ENCODE data around the gene FAH. TPM values are rescaled to one million over a fixed set of nuclear protein-coding genes. Genes with fewer than 3 reads are reported as not detected.

Gene FAH
- total RNA-seq, 6 donors from 2014 or later = 14.0 to 46.1 (median 34.5) TPM

DNA sequence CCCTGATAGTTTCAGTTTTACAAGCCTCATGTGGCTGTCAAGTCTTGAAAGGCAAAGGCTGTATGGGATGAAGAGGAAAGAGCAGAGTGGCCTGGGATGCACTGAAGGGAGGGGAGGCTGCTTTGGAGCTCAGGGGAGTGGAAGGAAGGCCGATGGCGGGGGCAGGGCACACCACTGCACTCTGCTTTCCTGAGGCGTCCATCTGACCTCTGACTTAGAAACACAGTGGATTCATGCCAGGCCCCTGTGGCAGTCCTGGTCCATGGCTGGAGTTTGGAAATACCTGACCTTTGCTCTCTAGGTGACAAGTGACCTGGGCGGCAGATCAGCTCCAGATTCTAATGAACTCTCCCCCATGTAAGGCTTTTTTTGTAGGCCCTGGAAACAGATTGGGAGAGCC is 19.0 kb downstream of the FAH start:
- H3K4me1 ChIP-seq = peaks cover 0 to 3% (median 0%) of the 10 kb centered on the region in 4 donors
- no peak for TF ChIP-seq POLR2AphosphoS5 (IDR thresholded peaks at IDR 0.05)
- no peak for TF ChIP-seq POLR2A (IDR thresholded peaks at IDR 0.05)
- no peak for TF ChIP-seq EP300 (IDR thresholded peaks at IDR 0.05)
- TF ChIP-seq, protein P1, sequence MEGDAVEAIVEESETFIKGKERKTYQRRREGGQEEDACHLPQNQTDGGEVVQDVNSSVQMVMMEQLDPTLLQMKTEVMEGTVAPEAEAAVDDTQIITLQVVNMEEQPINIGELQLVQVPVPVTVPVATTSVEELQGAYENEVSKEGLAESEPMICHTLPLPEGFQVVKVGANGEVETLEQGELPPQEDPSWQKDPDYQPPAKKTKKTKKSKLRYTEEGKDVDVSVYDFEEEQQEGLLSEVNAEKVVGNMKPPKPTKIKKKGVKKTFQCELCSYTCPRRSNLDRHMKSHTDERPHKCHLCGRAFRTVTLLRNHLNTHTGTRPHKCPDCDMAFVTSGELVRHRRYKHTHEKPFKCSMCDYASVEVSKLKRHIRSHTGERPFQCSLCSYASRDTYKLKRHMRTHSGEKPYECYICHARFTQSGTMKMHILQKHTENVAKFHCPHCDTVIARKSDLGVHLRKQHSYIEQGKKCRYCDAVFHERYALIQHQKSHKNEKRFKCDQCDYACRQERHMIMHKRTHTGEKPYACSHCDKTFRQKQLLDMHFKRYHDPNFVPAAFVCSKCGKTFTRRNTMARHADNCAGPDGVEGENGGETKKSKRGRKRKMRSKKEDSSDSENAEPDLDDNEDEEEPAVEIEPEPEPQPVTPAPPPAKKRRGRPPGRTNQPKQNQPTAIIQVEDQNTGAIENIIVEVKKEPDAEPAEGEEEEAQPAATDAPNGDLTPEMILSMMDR (IDR thresholded peaks at IDR 0.05) = no peak
- no peaks in the 10 kb centered on the region for H3K9me3 ChIP-seq
- DNase-seq = no peak
- H3K27me3 ChIP-seq = no peaks in the 10 kb centered on the region
- no peak overlapping the region for H3K4me3 ChIP-seq
- no peak overlapping the region for H3K27ac ChIP-seq
- ATAC-seq (ENCODE audit: low FRiP score in 2 of 2) = no peak
- peaks cover 0 to 28% (median 7%) of the 10 kb centered on the region in 4 donors for H3K36me3 ChIP-seq
- 79 to 85% methylated on average over 3 to 4 of the region's 4 CpGs for WGBS, 2 donors

DNA sequence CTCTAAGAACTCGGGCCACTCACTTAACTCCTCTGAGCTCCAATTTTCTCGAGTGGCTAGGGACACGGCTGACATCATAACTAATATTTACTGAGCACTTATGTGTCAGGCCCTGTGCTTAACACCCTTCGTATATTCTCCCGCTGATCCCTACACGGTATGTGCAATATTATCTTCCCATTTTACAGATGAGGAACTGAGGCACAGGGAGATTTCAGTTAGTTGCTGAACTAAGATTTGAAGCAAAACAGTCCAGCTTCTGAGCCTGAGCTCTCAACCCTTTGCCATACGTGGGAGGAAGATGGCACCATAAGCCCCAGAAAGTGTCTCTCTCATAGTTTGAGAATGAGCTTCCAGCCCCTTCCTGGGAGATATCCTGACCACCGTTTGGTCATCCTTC is 19.6 kb downstream of the FAH start:
- Histone ChIP-seq H3K36me3 (peaks cover 1 to 28% (median 7%) of the 10 kb centered on the region in 4 donors), H3K27ac (peak overlapping the region in 1 of 4 donors; percentile 26), H3K4me1 (peaks cover 0 to 3% (median 0%) of the 10 kb centered on the region in 4 donors), H3K27me3 (no peaks in the 10 kb centered on the region), H3K4me3 (no peak overlapping the region), H3K9me3 (no peaks in the 10 kb centered on the region)
- DNase-seq = no peak
- WGBS, 2 donors = 69 to 72% methylated on average over 8 of the region's 8 CpGs
- no peak for ATAC-seq (ENCODE audit: low FRiP score in 2 of 2)
- TF ChIP-seq POLR2AphosphoS5 (IDR thresholded peaks at IDR 0.05) (no peak), POLR2A (IDR thresholded peaks at IDR 0.05) (no peak), EP300 (IDR thresholded peaks at IDR 0.05) (no peak)
- TF ChIP-seq, protein P1 (IDR thresholded peaks at IDR 0.05) = no peak

DNA sequence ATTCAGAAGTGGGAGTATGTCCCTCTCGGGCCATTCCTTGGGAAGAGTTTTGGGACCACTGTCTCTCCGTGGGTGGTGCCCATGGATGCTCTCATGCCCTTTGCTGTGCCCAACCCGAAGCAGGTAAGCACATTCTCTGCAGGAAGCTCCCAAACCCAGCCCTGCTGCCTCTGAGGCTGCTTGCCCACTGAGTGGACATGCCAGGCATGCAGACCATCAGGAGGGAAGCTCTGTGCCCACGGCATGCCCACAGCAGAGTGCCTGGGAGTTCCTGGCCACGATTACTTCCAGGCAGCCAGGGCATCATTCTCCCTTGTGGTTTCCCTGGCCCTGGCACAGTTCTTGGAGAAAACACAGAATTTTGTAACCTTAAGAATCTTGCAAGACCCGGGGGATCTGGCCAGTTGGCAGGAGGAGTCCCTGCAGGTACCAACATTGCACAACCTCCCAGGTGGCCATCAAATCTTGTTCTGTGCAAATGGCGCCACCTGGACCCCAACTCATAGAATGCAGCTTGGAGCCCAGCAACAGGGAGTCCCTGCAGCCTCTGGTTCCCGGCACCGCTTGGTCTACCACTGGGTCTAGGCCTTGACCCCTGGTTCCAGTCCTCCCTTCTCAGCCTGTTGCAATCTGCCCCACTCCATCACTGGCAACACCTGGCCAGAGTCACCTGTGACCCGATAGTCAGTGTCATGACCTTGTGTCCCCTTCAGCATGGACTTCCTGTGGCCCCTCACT is 20.4 kb downstream of the FAH start:
- peak in 1 of 2 donors; percentile 88 for DNase-seq
- Histone ChIP-seq H3K36me3 (peaks cover 3 to 30% (median 9%) of the 10 kb centered on the region in 4 donors), H3K27ac (peak overlapping the region in 1 of 4 donors; percentile 63), H3K4me1 (peaks cover 0 to 3% (median 0%) of the 10 kb centered on the region in 4 donors), H3K4me3 (no peak overlapping the region), H3K27me3 (no peaks in the 10 kb centered on the region), H3K9me3 (no peaks in the 10 kb centered on the region)
- TF ChIP-seq, protein P1 (IDR thresholded peaks at IDR 0.05) = peak; percentile 74 to 89 (median 82)
- TF ChIP-seq EP300 (IDR thresholded peaks at IDR 0.05) = no peak
- peak; percentile 77 to 78 for ATAC-seq (ENCODE audit: low FRiP score in 2 of 2)
- 54 to 65% methylated on average over 5 to 10 of the region's 10 CpGs for WGBS, 2 donors

DNA sequence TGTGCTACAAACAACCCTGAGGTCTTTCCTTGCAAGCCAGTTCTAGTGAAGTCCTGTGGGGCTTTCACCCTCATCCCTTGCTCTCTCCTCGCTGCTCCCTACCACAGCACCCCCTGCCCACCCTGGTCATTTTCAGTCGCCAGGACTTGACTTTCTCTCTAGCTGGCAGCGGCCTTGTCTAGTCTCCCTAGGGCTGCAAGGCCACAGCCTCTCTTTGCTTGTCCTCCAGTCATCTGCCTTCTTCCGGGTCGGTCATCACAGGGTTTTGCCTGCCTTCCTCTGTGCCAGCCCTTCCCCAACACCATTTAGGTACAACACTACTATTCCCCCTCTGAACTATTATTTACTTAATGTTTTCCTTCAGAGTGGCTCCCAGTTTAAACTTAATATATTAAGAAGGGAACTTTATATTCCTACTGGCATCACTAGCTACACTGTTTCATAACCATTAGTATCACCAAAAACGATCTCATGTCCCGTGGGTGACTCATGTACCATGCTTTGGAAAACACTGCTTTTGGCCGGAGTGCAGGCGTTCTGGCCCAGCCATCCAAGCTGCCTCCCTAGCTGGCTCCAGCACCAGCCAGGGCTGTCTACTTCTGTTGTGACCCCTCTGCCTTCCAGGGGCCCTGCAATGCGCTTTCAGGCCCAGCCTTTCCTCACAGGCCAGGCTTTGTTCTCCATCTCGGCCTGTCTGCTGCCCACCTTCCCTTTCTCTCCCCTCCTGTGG is 21.4 kb downstream of the FAH start:
- no peak overlapping the region for H3K4me3 ChIP-seq
- H3K9me3 ChIP-seq = no peaks in the 10 kb centered on the region
- peak overlapping the region in 3 of 4 donors; percentile 49 to 63 (median 63) for H3K27ac ChIP-seq
- peak in 1 of 2 donors; percentile 5 for ATAC-seq (ENCODE audit: low FRiP score in 2 of 2)
- H3K4me1 ChIP-seq = peaks cover 0 to 3% (median 0%) of the 10 kb centered on the region in 4 donors
- no peaks in the 10 kb centered on the region for H3K27me3 ChIP-seq
- H3K36me3 ChIP-seq = peaks cover 3 to 27% (median 9%) of the 10 kb centered on the region in 4 donors
- no peak for TF ChIP-seq POLR2AphosphoS5 (IDR thresholded peaks at IDR 0.05)
- TF ChIP-seq POLR2A (IDR thresholded peaks at IDR 0.05) = no peak
- TF ChIP-seq EP300 (IDR thresholded peaks at IDR 0.05) = no peak
- TF ChIP-seq, protein P1 (IDR thresholded peaks at IDR 0.05) = no peak
- 88 to 91% methylated on average over 11 of the region's 11 CpGs for WGBS, 2 donors
- no peak for DNase-seq
